GM12872 (cell line): ENCODE results near the gene RETREG2.

Experiments used
- CTCF ChIP-seq: IDR thresholded peaks from 3 replicates; pipeline ENCODE4 v1.5.1; 2011; ENCODE audit warnings: low read depth, mild to moderate bottlenecking, low read length, moderate library complexity; ENCODE audit not compliant: insufficient read depth

Gene RETREG2

GRCh38 chr2:219221957-219222518 lies 44.0 kb downstream of the RETREG2 start:
- no peak for TF ChIP-seq CTCF

DNA sequence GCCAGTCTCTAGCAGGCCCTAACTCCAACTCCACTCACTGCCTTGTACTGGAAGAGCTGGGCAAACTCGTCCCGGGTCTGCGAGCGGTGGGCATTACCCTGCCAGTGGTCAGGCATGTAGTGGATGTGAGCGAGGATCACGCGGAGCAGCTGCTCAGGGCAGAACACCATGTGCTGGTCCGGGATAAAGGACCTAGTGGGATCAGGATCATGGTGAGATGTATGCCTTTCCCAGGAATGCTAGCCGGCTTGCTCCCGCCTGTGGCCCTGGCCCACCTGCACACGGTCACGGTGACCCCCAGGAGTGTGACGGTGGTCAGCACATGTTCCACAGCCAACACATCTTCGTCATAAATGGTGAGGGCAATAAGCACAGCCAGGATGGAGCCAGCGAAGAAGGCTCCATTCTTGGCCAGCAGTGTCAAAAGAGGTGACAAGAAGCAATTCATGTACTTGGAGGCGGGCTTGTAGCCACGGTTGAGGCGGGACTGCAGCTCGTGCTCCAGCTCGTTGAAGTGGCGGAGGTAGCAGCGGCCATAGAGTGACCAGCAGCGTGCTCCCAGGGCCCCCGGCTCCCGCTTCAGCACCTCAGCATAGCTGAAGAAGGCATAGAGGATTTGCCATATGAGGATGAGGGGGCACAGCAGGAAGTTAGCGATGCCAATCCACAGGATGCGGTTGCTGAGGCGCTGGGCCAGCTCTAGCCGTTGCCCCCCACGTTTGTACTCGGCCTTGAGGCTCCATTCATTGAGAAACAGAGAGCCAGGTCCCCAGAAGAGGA lies 45.9 kb downstream of the RETREG2 start:
- TF ChIP-seq CTCF = no peak

GRCh38 chr2:219225350-219225749 lies 47.3 kb downstream of the RETREG2 start:
- no peak for TF ChIP-seq CTCF

- TF ChIP-seq CTCF = no peak
Measured at GRCh38 chr2:219228041-219228910, 50.2 kb downstream of the RETREG2 start.

DNA sequence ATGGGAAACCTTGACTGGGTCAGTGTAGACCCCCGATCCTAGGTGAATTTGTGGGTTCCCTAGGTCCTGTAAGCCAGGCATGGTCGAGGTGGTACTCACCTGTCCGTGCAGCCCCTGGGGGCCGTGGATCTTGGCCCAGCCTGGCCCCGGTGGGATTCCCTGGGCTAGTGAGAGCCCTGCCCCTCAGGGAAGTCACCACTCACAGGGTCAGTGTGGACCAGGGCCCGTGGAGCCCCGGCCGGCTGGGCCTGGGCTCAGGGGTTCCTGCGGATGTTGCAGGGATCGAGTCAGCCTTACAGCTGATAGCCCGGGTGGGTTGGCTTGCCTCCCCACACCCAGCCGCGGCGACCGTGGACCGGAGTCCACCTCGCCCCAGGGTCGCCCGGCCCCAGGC lies 50.8 kb downstream of the RETREG2 start:
- TF ChIP-seq CTCF = no peak

GRCh38 chr2:219229305-219230058 lies 51.4 kb downstream of the RETREG2 start, which contains the start of the genes ANKZF1 and ATG9A:
Gene ANKZF1, plus strand, starts transcription at chr2:219229806. Its CDS starts 452 bp downstream, at chr2:219230258.
Gene ATG9A, minus strand, starts transcription at chr2:219229636. Its CDS starts 1,612 bp downstream, at chr2:219228024.
- TF ChIP-seq CTCF = no peak
